Stimulated activated CD8-positive, alpha-beta memory T cell treated with anti-CD3 and anti-CD28 coated beads, Interleukin-15, amount 100 ng/mL, for 48 hours (primary cell): ENCODE data around the gene KCNH1.
"Not testable (repeated sequence)": the region's sequence is repeated elsewhere in the genome, so short reads cannot be mapped to it uniquely, and the experiment has no call there.

Experiments used
- DNase-seq, 2 donors: peaks; one replicate each; pipeline ENCODE4 v3.0.0-alpha.2; 2020; ENCODE audit warnings: low read depth in 2 of 2

KCNH1 gene

GRCh38 chr1:211007830-211008229, 126.1 kb downstream of the KCNH1 start:
- no peak for DNase-seq

GRCh38 chr1:210995931-210996330, 138.0 kb downstream of the KCNH1 start:
- DNase-seq = not testable (repeated sequence)

- no peak for DNase-seq
Observed at GRCh38 chr1:210992837-210993236, 141.1 kb downstream of the KCNH1 start.

GRCh38 chr1:210989905-210990304, 144.0 kb downstream of the KCNH1 start:
- DNase-seq = no peak

- no peak for DNase-seq
Observed at GRCh38 chr1:210981490-210981889, 152.5 kb downstream of the KCNH1 start.

GRCh38 chr1:210980082-210980481, 153.9 kb downstream of the KCNH1 start:
- DNase-seq = no peak

GRCh38 chr1:210978974-210979354, 155.0 kb downstream of the KCNH1 start:
- no peak for DNase-seq

- no peak for DNase-seq
Observed at GRCh38 chr1:210978316-210978973, 155.5 kb downstream of the KCNH1 start.

GRCh38 chr1:210951279-210951678, 182.7 kb downstream of the KCNH1 start:
- no peak for DNase-seq

- DNase-seq = peak; percentile 21 to 28
Observed at GRCh38 chr1:210949940-210950546, 183.9 kb downstream of the KCNH1 start.

GRCh38 chr1:210949489-210949888, 184.5 kb downstream of the KCNH1 start:
- DNase-seq = no peak

GRCh38 chr1:210949039-210949438, 184.9 kb downstream of the KCNH1 start:
- no peak for DNase-seq

- no peak for DNase-seq
Observed at GRCh38 chr1:210944252-210944651, 189.7 kb downstream of the KCNH1 start.

GRCh38 chr1:210942513-210942912, 191.4 kb downstream of the KCNH1 start:
- DNase-seq = no peak

- no peak for DNase-seq
Observed at GRCh38 chr1:210940081-210940617, 193.8 kb downstream of the KCNH1 start.

- no peak for DNase-seq
Observed at GRCh38 chr1:210938416-210938925, 195.5 kb downstream of the KCNH1 start.

- DNase-seq = no peak
Observed at GRCh38 chr1:210937846-210938245, 196.1 kb downstream of the KCNH1 start.

GRCh38 chr1:210935905-210936304, 198.0 kb downstream of the KCNH1 start:
- DNase-seq = no peak

GRCh38 chr1:210932104-210932503, 201.8 kb downstream of the KCNH1 start:
- no peak for DNase-seq

GRCh38 chr1:210922666-210923065, 211.3 kb downstream of the KCNH1 start:
- DNase-seq = no peak

- DNase-seq = no peak
Observed at GRCh38 chr1:210920716-210921694, 212.9 kb downstream of the KCNH1 start.

- no peak for DNase-seq
Observed at GRCh38 chr1:210920258-210920657, 213.7 kb downstream of the KCNH1 start.
